ENCODE data around the gene KLHL15.

Gene KLHL15

DNA sequence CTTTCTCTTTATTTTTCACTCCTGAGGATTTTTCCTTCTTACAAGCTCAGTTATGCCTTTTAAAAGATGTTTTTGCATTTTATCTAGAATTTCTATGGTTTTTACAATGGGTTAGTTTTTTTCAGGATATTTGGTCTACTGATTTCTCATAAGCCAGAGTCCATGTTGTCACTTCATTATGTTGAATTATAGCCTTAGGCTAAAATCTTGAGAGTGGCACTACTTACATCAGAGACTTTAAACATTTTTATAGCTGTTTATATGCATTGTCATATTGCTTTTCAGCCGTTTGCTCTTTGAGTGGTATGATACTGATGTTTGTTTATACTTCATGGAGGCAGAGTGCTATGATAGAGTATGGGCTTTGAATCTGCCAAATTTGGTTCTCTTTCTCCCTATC is 82.8 kb downstream of the KLHL15 start:
- no peak for FAIRE-seq

DNA sequence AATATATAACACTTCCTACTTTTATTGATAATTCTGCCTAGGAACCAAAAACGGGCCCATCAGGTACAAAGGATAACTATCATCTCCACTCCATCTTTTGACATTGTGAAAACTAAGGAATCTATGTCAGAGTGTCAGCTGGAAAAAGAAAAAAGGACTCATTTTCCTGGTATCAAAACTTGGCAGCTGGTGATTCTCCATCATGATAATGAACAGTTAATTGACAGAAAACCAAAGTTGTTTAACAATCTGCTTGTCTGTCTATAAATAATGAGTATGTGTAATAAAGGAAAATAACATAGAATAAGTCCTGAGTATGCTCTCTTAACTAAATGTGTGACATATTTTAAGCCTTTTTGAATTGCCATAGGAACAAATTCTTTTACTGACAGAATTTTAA is 87.8 kb downstream of the KLHL15 start:
- no peak for FAIRE-seq

DNA sequence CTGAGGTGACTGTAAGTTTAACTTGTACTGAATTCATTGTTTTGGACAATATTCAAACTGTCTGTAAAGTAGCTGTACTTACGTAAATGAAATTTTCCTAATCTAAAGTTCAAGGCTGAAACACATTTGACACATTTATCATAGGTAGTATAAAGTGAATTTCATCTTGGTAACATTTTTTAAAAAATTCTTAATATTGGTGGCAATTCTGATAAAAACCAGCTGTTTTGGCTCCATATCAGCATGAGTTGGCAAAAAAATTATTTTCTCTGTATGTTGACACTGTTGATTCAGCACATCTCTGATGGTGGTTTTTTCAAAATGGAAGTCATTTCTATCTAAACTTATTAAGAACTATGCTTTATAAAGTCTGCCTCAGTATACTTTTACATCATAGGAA is 88.3 kb downstream of the KLHL15 start:
- FAIRE-seq = peak; percentile 3

DNA sequence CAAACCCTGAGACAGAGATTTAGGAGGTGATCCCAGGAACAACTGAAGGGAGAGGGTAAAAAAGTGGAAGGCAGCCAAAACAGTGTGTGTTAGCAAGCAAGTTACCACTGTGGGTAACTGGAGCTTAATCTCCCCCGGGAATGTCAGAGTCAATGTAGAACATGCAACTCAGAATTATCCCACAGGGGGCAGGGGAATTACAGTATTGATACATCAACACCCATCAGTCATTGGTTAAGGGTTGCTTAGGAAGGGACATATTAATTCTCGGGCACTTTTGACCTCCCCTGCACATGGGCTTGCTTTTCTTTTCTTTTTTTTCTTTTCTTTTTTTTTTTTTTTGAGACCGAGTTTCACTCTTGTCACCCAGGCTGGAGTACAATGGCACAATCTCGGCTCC is 89.9 kb downstream of the KLHL15 start:
- FAIRE-seq = no peak

DNA sequence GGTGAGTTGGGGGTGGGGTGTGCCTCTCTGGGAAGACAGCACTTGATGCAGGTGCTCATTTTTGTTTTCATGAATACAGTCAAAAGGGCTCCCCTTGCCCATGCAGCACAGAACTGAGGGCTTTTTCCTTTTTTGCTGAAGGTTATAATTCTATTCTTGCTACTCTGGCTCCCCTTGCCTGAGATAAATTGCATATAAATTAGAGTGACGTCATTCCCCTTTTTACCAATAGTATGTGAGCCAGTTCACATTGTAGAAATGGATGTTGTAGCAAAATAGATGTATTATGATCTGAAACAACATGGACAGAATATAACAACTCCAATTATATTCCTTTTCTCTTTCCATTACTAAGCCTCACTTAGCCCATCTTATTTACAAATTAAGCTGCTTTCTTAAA is 90.8 kb downstream of the KLHL15 start:
- FAIRE-seq = no peak

DNA sequence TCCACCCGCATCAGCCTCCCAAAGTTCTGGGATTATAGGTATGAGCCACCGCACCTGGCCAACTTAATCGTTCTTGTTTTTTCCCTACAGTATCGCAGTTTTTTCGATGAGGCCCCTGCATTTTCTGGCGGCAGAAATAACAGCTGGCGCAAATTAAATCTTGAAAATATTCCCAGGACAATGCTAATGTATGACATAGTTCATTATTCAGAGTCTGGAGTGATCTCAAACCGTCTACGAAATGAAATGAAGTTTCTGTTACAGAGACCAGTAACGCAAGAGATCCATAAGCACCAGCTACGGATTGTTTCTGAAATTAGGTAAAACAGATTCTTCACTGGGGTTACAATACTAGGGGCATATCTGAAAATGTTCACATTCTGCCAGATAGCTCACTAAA is 91.9 kb downstream of the KLHL15 start:
- no peak for FAIRE-seq

Measured in TTC549 (cell line).